H1 (cell line): ENCODE measurements around the gene MRM3. TPM values are rescaled to one million over a fixed set of nuclear protein-coding genes. Genes with fewer than 3 reads are reported as not detected.

Experiments
- CTCF ChIA-PET: fragments of 300-600 bp; sonication (Branson Sonifier 250); formaldehyde crosslinking; loops from one replicate; lab custom pipeline; 2021; ENCODE audit not compliant: partially characterized antibody; lab: Charles Lee
- POLR2A ChIA-PET: fragments of 300-600 bp; sonication (Branson Sonifier 250); formaldehyde crosslinking; loops from one replicate; lab custom pipeline; 2021; ENCODE audit warnings: inconsistent platforms; ENCODE audit not compliant: partially characterized antibody; lab: Charles Lee
- DNase-seq, 2 experiments: peaks; one replicate each; pipeline versions ENCODE4 v3.0.0 to v3.0.0-alpha.2; 2010 to 2022; ENCODE audit warnings: low spot score in 2 of 2, low read depth in 1 of 2, mixed read lengths in 1 of 2
- FAIRE-seq: peaks from 2 replicates; lab custom pipeline; 2011; peaks lifted over from hg19 to GRCh38; lab: Jason Lieb, UNC
- H2AFZ ChIP-seq: 2 replicates; pipeline ENCODE4 v1.8.1; 2012; ENCODE audit warnings: low read length, inconsistent platforms
- H2AK5ac ChIP-seq: 2 replicates; pipeline ENCODE4 v1.6.1; 2013; ENCODE audit warnings: low read depth, low read length
- H2BK120ac ChIP-seq: replicated peaks from 2 replicates; pipeline ENCODE3; 2013; ENCODE audit warnings: low read depth, low read length, inconsistent platforms
- H2BK12ac ChIP-seq: 2 replicates; pipeline ENCODE4 v1.6.1; 2013; ENCODE audit warnings: low read depth, low read length
- H2BK15ac ChIP-seq: 2 replicates; pipeline ENCODE4 v1.6.1; 2013; ENCODE audit warnings: low read length
- H2BK20ac ChIP-seq: 2 replicates; pipeline ENCODE4 v1.6.1; 2013; ENCODE audit warnings: low read length
- H2BK5ac ChIP-seq: 2 replicates; pipeline ENCODE4 v1.6.1; 2013; ENCODE audit warnings: low read depth, low read length
- H3K14ac ChIP-seq: 2 replicates; pipeline ENCODE4 v1.6.1; 2013; ENCODE audit warnings: inconsistent platforms; ENCODE audit not compliant: insufficient read length
- H3K18ac ChIP-seq: 2 replicates; pipeline ENCODE4 v1.6.1; 2013; ENCODE audit warnings: low read length; ENCODE audit errors: extremely low read depth
- H3K23ac ChIP-seq: 2 replicates; pipeline ENCODE4 v1.6.1; 2013; ENCODE audit warnings: inconsistent platforms; ENCODE audit not compliant: insufficient read length
- H3K23me2 ChIP-seq: 2 replicates; pipeline ENCODE4 v1.6.1; 2013; ENCODE audit warnings: low read depth, low read length
- H3K27ac ChIP-seq: 2 replicates; pipeline ENCODE4 v1.6.1; 2011; ENCODE audit warnings: low read depth, low read length, inconsistent platforms
- H3K27me3 ChIP-seq, 4 experiments: replicated peaks in 1 of 4; 1 replicate in 1 of 4; 2 replicates in 3 of 4; pipeline versions ENCODE4 v1.6.1 to v1.8.1; 2011 to 2013; ENCODE audit warnings: low read length in 3 of 4, mild to moderate bottlenecking in 3 of 4, inconsistent platforms in 2 of 4, mixed read lengths in 2 of 4, moderate library complexity in 1 of 4; ENCODE audit not compliant: control insufficient read depth in 3 of 4, insufficient read depth in 3 of 4; ENCODE audit errors: extremely low read depth in 1 of 4
- H3K36me3 ChIP-seq, 4 experiments: 2 replicates each; pipeline versions ENCODE4 v1.6.1 to v1.8.1; 2011 to 2013; ENCODE audit warnings: mild to moderate bottlenecking in 4 of 4, low read length in 3 of 4, moderate library complexity in 2 of 4, control low read depth in 1 of 4, inconsistent platforms in 1 of 4; ENCODE audit not compliant: insufficient read depth in 4 of 4, control insufficient read depth in 2 of 4
- H3K4ac ChIP-seq: replicated peaks from 2 replicates; pipeline ENCODE3; 2013; ENCODE audit warnings: low read length, low read depth, mixed read lengths, inconsistent platforms; ENCODE audit not compliant: insufficient read length
- H3K4me1 ChIP-seq, 4 experiments: replicated peaks in 1 of 4; 1 replicate in 1 of 4; 2 replicates in 3 of 4; pipeline versions ENCODE4 v1.6.1 to v1.8.1; 2011 to 2013; ENCODE audit warnings: low read length in 3 of 4, inconsistent platforms in 2 of 4, mixed read lengths in 1 of 4; ENCODE audit not compliant: insufficient read depth in 4 of 4, control insufficient read depth in 3 of 4
- H3K4me2 ChIP-seq, 2 experiments: 2 replicates each; pipeline versions ENCODE4 v1.6.1 to v1.8.1; 2011 to 2013; ENCODE audit warnings: low read depth in 2 of 2, low read length in 2 of 2, control low read depth in 1 of 2, inconsistent platforms in 1 of 2, mild to moderate bottlenecking in 1 of 2; ENCODE audit not compliant: insufficient read depth in 1 of 2
- H3K4me3 ChIP-seq, 4 experiments: fragments of 200-600, 300-600 bp in 1 of 4; sonication (generic), shearing (Covaris generic), sonication (Bioruptor Twin) in 1 of 4; 2 replicates each; pipeline versions ENCODE4 v1.5.1 to v1.8.1; 2011 to 2016; ENCODE audit warnings: low read length in 4 of 4, low read depth in 3 of 4, control low read depth in 2 of 4, inconsistent platforms in 2 of 4, mild to moderate bottlenecking in 2 of 4, mixed read lengths in 1 of 4, moderate library complexity in 1 of 4; ENCODE audit not compliant: insufficient read depth in 2 of 4; ENCODE audit errors: extremely low read depth in 1 of 4
- H3K56ac ChIP-seq: replicated peaks from 2 replicates; pipeline ENCODE3; 2013; ENCODE audit warnings: low read depth, mild to moderate bottlenecking, mixed read lengths, low read length, inconsistent platforms; ENCODE audit not compliant: insufficient read length
- H3K79me1 ChIP-seq: 2 replicates; pipeline ENCODE4 v1.6.1; 2013; ENCODE audit warnings: low read depth, low read length, control low read depth
- H3K79me2 ChIP-seq, 2 experiments: 2 replicates each; pipeline versions ENCODE4 v1.6.1 to v1.8.1; 2012 to 2013; ENCODE audit warnings: low read length in 2 of 2, mild to moderate bottlenecking in 2 of 2, inconsistent platforms in 1 of 2; ENCODE audit not compliant: insufficient read depth in 2 of 2, control insufficient read depth in 1 of 2
- H3K9ac ChIP-seq, 4 experiments: replicated peaks in 1 of 4; 1 replicate in 1 of 4; 2 replicates in 3 of 4; pipeline versions ENCODE4 v1.6.1 to v1.8.1; 2011 to 2013; ENCODE audit warnings: low read depth in 3 of 4, low read length in 3 of 4, control low read depth in 2 of 4, mild to moderate bottlenecking in 2 of 4, moderate library complexity in 2 of 4, inconsistent platforms in 1 of 4; ENCODE audit errors: extremely low read depth in 1 of 4
- H3K9me3 ChIP-seq, 2 experiments: 2 replicates each; pipeline versions ENCODE4 v1.6.1 to v1.8.1; 2012 to 2013; ENCODE audit warnings: mild to moderate bottlenecking in 2 of 2, moderate library complexity in 2 of 2, control low read depth in 1 of 2, inconsistent platforms in 1 of 2, low read depth in 1 of 2, low read length in 1 of 2, mixed read lengths in 1 of 2; ENCODE audit not compliant: insufficient read depth in 2 of 2
- H4K20me1 ChIP-seq, 2 experiments: replicated peaks in 1 of 2; 2 replicates each; pipeline versions ENCODE3 to v1.8.1; 2011 to 2013; ENCODE audit warnings: inconsistent platforms in 2 of 2, low read length in 2 of 2, mild to moderate bottlenecking in 1 of 2; ENCODE audit not compliant: insufficient read depth in 2 of 2, control insufficient read depth in 1 of 2
- H4K5ac ChIP-seq: 2 replicates; pipeline ENCODE4 v1.6.1; 2013; ENCODE audit warnings: low read length, low read depth, mixed read lengths, inconsistent platforms; ENCODE audit not compliant: insufficient read length
- H4K8ac ChIP-seq: 2 replicates; pipeline ENCODE4 v1.8.0; 2013; ENCODE audit warnings: mild to moderate bottlenecking, moderate library complexity, low read length, inconsistent platforms; ENCODE audit not compliant: insufficient read depth; ENCODE audit errors: extremely low read depth
- H4K91ac ChIP-seq: replicated peaks from 2 replicates; pipeline ENCODE3; 2013; ENCODE audit warnings: low read length, mixed read lengths, inconsistent platforms; ENCODE audit not compliant: insufficient read length
- BCL11A ChIP-seq, 2 experiments: IDR thresholded peaks; one replicate each; pipeline ENCODE4 v1.6.1; 2011; ENCODE audit warnings: low read depth in 2 of 2, low read length in 2 of 2, mild to moderate bottlenecking in 2 of 2
- CBX8 ChIP-seq: fragments of 300-800, 300-1000 bp; sonication (generic); IDR thresholded peaks from 2 replicates; pipeline ENCODE4 v1.7.1; 2016; ENCODE audit warnings: low read depth, low read length, borderline replicate concordance
- KDM5A ChIP-seq: fragments of 200-600 bp; IDR thresholded peaks from 2 replicates; pipeline ENCODE4 v1.7.1; 2012; ENCODE audit warnings: mild to moderate bottlenecking, low read length, inconsistent platforms, mixed read lengths
- SIN3A ChIP-seq, 2 experiments: IDR thresholded peaks in 1 of 2; conservative IDR thresholded peaks in 1 of 2; 2 replicates each; pipeline ENCODE4 v1.6.1; 2011 to 2012; ENCODE audit warnings: low read length in 2 of 2, improper control_type of control experiment in 1 of 2, low read depth in 1 of 2, mild to moderate bottlenecking in 1 of 2
- SRF ChIP-seq: IDR thresholded peaks from 2 replicates; pipeline ENCODE4 v1.6.1; 2011; ENCODE audit warnings: mild to moderate bottlenecking, low read depth, low read length, moderate library complexity
- WGBS, 2 experiments: shearing (Covaris generic) in 1 of 2; methylation state at CpG; one replicate each; pipeline versions ENCODE4 v1.1.6 to v1.1.7; 2013 to 2015; ENCODE audit warnings: low lambda C conversion rate in 2 of 2, mixed read lengths in 2 of 2, inconsistent platforms in 1 of 2, low coverage in 1 of 2, missing lambda C conversion rate in 1 of 2; ENCODE audit not compliant: insufficient replicate concordance in 2 of 2, insufficient coverage in 1 of 2, insufficient read length in 1 of 2; ENCODE audit errors: extremely low coverage in 1 of 2, missing lambda C conversion rate in 1 of 2; 5-methylcytosine and 5-hydroxymethylcytosine counted together
- polyA plus RNA-seq, 7 experiments: library from polyadenylated mRNA; depleted of rRNA in 3 of 7; stranded (reverse) in 5 of 7; unstranded in 2 of 7; fragments of >200 nt in 5 of 7; fragments of 200-250 nt in 2 of 7; gene quantifications; 1 replicate in 5 of 7; 2 replicates in 1 of 7; 4 replicates in 1 of 7; pipeline versions ENCODE4 v1.2.1 to v1.2.3, GENCODE V29; 2011 to 2013; ENCODE audit warnings: missing spikeins in 2 of 7, mixed read lengths in 2 of 7
- total RNA-seq: library from RNA; stranded (reverse); fragmentation: NEBNext Ultra II Directional; extraction: Animal tissue kit (Norgen Biotek cat#: 25700); gene quantifications from 2 replicates; pipeline ENCODE4 v1.2.1, GENCODE V29; 2021

Gene MRM3
- total and polyA plus RNA-seq, 2 of the 8 experiments (the other 6 are each of a cell fraction or from before 2014, with no cell fraction given), result 10.1 to 20.8 TPM

- FAIRE-seq (no peak), DNase-seq (peak; percentile 86 to 100)
- H4K20me1 ChIP-seq, result peaks cover 0 to 11% of the 10 kb centered on the region in 2 experiments
- peak within 1 kb of the TSS; percentile 68; the same call in 1 of the 2 replicates for H3K27ac ChIP-seq
- H3K79me1 ChIP-seq, result peaks cover 13% of the 10 kb centered on the region
- POLR2A ChIA-PET, result interaction anchor here (0.7 to 5.1 kb wide), 6 partner anchors 9 to 245 kb away, joined by 3 to 44 read pairs (median 4); partner anchors contain the start of genes GLOD4, MRM3 and TIMM22
- H3K27me3 ChIP-seq, result no peaks in the 10 kb centered on the region
- peak within 1 kb of the TSS; percentile 70 to 88 (median 84) for H3K4me3 ChIP-seq
- H2BK5ac ChIP-seq, result peak within 1 kb of the TSS; percentile 1; the same call in 1 of the 2 replicates
- H2AK5ac ChIP-seq, result no peak within 1 kb of the TSS; the same call in 1 of the 2 replicates
- no peak within 1 kb of the TSS for H2BK120ac ChIP-seq
- H4K5ac ChIP-seq, result peak within 1 kb of the TSS; percentile 3
- H3K4me1 ChIP-seq, result peaks cover 2 to 11% (median 7%) of the 10 kb centered on the region in 4 experiments; a peak in 6 of 7 replicates
- peak within 1 kb of the TSS; percentile 92 for H4K91ac ChIP-seq
- peaks cover 3 to 40% of the 10 kb centered on the region in 2 experiments; a peak in 3 of 4 replicates for H3K79me2 ChIP-seq
- H3K23me2 ChIP-seq, result peaks cover 11% of the 10 kb centered on the region
- peak within 1 kb of the TSS; percentile 62 for H3K56ac ChIP-seq
- peak within 1 kb of the TSS; percentile 53 to 80 (median 72) for H3K9ac ChIP-seq
- H3K18ac ChIP-seq, result peak within 1 kb of the TSS; percentile 97
- no peak within 1 kb of the TSS for H2BK15ac ChIP-seq
- no peak within 1 kb of the TSS for H3K23ac ChIP-seq
- CTCF ChIA-PET, result interaction anchor here (1.2 to 1.5 kb wide), 6 partner anchors 19 to 245 kb away, joined by 3 to 5 read pairs (median 3); partner anchors contain the start of genes NXN and TIMM22
- H3K9me3 ChIP-seq, result peaks cover 4 to 7% of the 10 kb centered on the region in 2 experiments; a peak in 2 of 4 replicates
- H2AFZ ChIP-seq, result peak within 1 kb of the TSS; percentile 13
- H3K4me2 ChIP-seq, result peak within 1 kb of the TSS; percentile 95 to 96
- H3K36me3 ChIP-seq, result peaks cover 3 to 24% (median 18%) of the 10 kb centered on the region in 4 experiments; a peak in 6 of 8 replicates
- 0% methylated on average over 12 of the region's 87 CpGs; no CpG with 5 or more reads in 1 of the 2 experiments for WGBS, 2 experiments
- H3K14ac ChIP-seq, result no peak within 1 kb of the TSS
- peak within 1 kb of the TSS; percentile 89 for H3K4ac ChIP-seq
- H4K8ac ChIP-seq, result peak within 1 kb of the TSS; percentile 93
- peak within 1 kb of the TSS; percentile 13; the same call in 1 of the 2 replicates for H2BK12ac ChIP-seq
- H2BK20ac ChIP-seq, result no peak within 1 kb of the TSS
- TF ChIP-seq SIN3A (conservative IDR thresholded peaks at IDR 0.05 in 1 of 2, IDR thresholded peaks at IDR 0.05 in 1 of 2; ENCODE audit: low read depth in 1 of 2, low read length in 2 of 2), result no peak
- no peak for TF ChIP-seq SRF
- no peak for TF ChIP-seq CBX8
- no peak for TF ChIP-seq BCL11A (IDR thresholded peaks at IDR 0.05; ENCODE audit: low read depth in 2 of 2, low read length in 2 of 2)
- no peak for TF ChIP-seq KDM5A
Measured at GRCh38 chr17:752002-752619, 30.0 kb upstream of the MRM3 start, which contains the start of gene GEMIN4. TSS of gene GEMIN4 (minus strand) at chr17:752264. CDS start at chr17:752142, 122 bp downstream.
